Measurements from ENCODE around the gene CRACDL.
A peak's percentile ranks its signal among the peaks of the same experiment; 100 is the strongest.

Gene CRACDL, protein sequence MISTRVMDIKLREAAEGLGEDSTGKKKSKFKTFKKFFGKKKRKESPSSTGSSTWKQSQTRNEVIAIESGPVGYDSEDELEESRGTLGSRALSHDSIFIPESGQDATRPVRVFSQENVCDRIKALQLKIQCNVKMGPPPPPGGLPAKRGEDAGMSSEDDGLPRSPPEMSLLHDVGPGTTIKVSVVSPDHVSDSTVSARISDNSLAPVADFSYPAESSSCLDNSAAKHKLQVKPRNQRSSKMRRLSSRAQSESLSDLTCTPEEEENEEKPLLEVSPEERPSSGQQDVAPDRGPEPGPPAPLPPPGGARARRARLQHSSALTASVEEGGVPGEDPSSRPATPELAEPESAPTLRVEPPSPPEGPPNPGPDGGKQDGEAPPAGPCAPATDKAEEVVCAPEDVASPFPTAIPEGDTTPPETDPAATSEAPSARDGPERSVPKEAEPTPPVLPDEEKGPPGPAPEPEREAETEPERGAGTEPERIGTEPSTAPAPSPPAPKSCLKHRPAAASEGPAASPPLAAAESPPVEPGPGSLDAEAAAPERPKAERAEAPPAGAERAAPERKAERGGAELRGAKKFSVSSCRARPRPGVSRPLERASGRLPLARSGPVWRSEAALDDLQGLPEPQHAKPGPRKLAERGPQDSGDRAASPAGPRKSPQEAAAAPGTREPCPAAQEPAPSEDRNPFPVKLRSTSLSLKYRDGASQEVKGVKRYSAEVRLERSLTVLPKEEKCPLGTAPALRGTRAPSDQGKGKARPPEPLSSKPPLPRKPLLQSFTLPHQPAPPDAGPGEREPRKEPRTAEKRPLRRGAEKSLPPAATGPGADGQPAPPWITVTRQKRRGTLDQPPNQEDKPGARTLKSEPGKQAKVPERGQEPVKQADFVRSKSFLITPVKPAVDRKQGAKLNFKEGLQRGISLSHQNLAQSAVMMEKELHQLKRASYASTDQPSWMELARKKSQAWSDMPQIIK

DNA sequence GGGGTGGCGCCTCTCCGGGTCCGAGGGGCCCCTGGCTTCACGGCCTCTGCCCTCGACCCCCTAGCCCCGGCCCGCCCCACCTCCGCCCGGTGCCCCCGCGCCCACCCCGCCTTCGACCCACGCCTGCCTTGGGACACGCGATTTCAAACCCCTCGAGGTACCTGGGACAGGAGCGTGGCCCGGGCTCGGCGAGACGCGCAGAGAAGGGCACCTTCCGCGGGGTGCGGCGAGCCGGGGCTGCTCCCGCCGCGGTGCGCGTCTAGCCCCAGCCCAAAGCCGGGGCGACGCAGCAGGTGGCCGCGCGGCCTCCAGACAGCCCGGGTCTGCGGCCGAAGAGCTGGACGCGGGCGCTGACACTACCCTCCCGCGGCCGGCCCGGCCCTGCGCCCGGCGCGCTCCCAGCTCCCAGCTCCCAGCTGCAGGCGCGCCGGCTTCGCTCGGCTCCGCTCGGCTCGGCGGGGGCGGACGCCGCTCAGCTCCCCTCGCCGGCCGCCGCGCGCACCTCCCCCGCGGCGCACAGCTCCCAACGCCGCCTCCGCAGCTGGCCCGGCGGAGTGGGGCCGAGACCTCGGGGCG is at the start of gene CRACDL:
Gene CRACDL (minus strand): TSS at position 449 of the 576 bp plus-strand sequence. CDS start 89,425 bp downstream, outside the sequence.
- DNase-seq (ENCODE audit: low read depth in 3 of 3, low spot score in 1 of 3): no peak

GRCh38 chr2:98975611-98976010 is 39.6 kb upstream of the CRACDL start:
- no peak for DNase-seq (ENCODE audit: low read depth in 3 of 3, low spot score in 1 of 3)

DNA sequence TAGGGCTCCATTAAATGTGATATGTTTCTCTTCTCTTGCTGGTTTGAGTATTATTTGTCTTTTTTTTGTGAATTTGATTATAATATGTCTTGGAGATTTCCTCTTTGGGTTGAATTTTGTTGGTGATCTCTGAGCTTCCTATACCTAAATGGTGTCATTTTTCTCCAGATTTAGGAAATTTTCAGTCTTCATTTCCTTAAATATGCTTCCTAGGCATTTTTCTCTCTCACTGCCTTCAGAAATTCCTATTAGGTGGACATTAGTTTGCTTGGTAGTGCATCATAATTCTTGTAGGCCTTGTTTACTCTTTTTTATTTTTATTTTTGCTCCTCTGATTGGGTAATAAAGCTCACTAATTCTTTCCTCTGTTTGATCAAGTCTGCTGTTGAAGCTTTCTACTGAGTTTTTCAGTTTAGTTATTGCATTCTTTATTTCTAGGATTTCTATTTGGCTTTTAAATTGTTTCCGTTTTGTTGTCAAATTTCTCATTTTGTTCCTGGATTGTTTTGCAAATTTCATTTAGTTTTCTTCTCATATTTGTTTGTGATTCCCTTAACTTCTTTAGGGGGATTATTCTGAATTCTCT is 36.6 kb upstream of the CRACDL start:
- no peak for DNase-seq (ENCODE audit: low read depth in 3 of 3, low spot score in 1 of 3)

GRCh38 chr2:98959810-98960507 is 23.9 kb upstream of the CRACDL start:
- DNase-seq (ENCODE audit: low read depth in 3 of 3, low spot score in 1 of 3): no peak

DNA sequence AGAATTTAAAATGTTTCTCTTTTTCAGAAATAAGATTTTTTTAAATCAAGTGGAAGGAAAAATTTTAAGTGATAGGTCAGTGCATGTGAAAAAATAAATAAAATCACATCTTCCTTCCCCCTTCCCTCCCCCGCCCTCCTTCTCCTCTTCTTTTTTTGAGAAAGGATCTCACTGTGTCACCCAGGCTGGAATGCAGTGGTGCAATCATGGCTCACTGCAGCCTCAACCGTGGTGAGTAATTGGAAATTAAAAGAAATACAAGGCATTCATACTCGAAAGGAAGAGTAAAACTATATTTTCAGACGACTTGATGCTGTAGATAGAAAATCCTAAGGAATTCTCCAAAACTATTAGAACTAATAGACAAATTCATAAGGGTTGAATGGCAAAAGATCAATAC is 16.9 kb upstream of the CRACDL start:
- no peak for DNase-seq (ENCODE audit: low read depth in 3 of 3, low spot score in 1 of 3)

GRCh38 chr2:98948956-98949739 is 13.1 kb upstream of the CRACDL start:
- DNase-seq (ENCODE audit: low read depth in 3 of 3, low spot score in 1 of 3): no peak

- DNase-seq (ENCODE audit: low read depth in 3 of 3, low spot score in 1 of 3): no peak
Observed at GRCh38 chr2:98947554-98947953, 11.5 kb upstream of the CRACDL start.

DNA sequence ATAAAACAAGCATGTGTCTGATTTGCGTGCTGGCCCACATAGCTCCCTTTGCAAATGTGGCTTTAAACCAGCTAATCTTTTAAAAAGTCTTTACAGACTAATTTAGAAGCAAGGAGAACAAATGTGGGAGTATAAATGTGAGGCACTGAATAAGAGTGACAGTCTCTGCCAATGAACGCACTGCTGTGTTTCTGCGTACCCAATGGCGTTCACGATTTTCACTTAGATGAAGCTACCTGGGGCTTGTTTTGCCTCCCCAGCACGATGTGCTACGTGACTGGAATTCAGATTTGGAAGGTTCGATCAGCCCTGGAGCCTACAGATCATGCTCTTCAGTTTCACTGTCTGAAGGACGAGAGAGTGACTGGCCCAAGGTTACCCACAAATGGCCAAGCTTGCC is 10.8 kb upstream of the CRACDL start:
- no peak for DNase-seq (ENCODE audit: low read depth in 3 of 3, low spot score in 1 of 3)

DNA sequence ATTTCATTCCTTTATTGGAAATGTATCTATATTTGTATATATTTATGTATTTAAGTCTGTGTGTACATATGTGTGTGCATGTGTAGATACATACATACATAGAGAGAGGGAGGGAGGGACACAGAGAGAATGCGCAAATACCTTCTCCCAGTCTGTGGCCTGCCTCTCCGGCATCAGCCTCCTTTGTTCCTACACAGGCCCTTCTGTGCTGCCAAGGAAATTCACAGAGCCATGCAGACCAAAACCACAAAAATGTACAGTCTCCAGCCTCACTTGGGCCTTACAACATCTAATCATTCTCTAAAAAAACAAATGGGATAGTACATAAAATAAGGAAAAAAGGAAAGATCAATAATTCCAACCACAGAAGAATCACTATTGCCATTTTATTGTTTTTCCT is 8.8 kb upstream of the CRACDL start:
- DNase-seq (ENCODE audit: low read depth in 3 of 3, low spot score in 1 of 3): no peak

- no peak for DNase-seq (ENCODE audit: low read depth in 3 of 3, low spot score in 1 of 3)
Observed at GRCh38 chr2:98940102-98940501, 4.1 kb upstream of the CRACDL start.

DNA sequence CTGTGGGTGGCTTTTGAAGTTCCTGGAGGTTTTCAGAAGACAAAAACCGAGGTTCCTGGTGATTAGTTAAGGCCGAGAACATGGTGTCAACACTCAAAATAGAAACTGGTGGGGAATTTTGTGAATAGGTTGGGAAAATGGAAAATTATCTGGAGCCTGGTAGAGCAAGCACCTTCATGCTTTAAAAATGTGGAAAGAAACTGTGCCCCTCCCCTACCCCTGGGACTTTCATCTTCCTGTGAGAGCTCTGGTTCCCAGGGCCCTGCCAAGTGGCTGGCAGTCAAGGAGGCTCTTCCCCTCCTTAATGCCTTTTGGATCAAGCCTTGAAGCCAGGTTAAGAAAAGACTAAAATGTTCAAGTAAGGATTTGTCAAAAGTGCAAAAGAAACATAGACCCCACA is 1.9 kb upstream of the CRACDL start:
- no peak for DNase-seq (ENCODE audit: low read depth in 3 of 3, low spot score in 1 of 3)

GRCh38 chr2:98936353-98937351 is 627 bp upstream of the CRACDL start:
- DNase-seq (ENCODE audit: low read depth in 3 of 3, low spot score in 1 of 3): peak in 1 of 3 donors; percentile 11

DNA sequence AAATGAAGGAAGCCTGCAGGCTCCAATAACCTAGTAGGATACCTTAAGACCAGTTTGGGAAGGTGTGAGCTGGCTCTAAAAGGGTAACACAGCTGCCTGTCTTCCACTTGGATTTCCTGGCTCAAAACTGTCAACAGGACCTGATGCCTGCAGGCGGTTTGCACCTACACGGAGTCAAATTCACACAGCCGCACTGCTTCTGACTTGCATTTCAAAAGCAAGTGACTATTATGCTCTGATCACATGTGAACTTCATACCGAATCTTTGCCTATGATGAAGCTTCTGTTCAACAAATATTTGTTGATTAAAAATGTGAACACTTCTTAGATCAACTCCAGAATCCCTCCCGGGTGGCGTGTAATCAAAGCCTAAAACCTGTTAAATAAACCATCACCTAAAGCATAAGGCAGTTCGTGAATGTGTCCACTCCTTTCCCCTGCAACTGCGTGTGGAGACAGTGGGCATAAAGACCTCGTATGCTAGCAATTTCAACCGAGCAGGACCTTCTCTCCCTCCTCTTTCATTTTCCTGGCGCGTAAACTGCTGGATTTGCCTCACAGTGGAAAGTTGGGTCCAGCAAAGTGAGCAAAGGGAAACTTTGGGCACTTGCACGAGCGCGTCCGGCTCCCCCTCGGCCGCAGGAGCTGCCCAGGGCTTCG is 784 bp downstream of the CRACDL start:
- no peak for DNase-seq (ENCODE audit: low read depth in 3 of 3, low spot score in 1 of 3)

DNA sequence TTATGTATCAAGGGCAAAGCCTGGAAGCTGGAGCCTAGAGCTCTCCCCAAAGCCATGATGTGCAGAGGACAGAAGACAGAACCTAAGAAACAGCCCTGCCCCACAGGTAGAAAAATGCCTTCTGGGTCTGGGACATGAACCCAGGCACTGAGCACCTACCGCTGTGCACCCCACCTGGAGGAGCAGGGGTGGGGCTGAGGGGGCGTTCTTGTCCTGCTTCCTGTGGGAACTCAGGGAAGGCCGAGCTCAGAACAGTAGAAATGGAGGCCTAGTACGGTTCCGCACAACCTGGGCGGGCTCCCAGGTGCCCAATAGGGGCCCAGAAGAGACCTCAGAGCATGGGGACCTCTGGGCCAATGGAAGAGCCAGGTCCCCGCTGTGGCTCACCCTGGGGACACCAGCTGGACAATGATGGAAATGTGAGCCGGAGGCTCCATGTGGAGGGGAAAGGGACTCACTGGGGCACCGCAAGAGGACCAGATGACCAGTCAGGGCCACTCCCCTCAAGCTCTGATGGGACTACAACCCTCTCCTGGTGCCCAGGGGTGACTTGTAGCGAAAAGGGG is 3.2 kb downstream of the CRACDL start:
- DNase-seq (ENCODE audit: low read depth in 3 of 3, low spot score in 1 of 3): no peak

GRCh38 chr2:98932164-98932563 is 3.9 kb downstream of the CRACDL start:
- DNase-seq (ENCODE audit: low read depth in 3 of 3, low spot score in 1 of 3): no peak

DNA sequence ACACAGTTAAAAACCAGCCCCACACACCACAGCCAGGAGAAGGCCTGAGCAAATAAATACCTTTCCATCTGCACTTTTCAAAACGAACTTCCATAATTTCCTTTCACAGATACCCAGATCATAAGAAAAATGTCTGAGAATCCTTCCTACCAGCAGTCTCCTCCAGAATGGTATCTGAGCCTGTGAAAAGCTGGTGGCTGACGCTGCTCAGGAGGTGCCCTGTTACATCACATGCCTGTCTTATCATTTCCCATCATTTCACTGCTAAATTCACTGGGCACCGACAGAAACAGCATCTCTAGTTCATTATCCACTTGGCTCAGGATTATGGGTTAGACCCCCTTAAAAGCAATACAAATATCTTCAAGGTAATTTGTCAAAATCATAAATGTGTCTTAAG is 4.4 kb downstream of the CRACDL start:
- no peak for DNase-seq (ENCODE audit: low read depth in 3 of 3, low spot score in 1 of 3)

GRCh38 chr2:98929920-98930319 is 6.1 kb downstream of the CRACDL start:
- no peak for DNase-seq (ENCODE audit: low read depth in 3 of 3, low spot score in 1 of 3)

DNA sequence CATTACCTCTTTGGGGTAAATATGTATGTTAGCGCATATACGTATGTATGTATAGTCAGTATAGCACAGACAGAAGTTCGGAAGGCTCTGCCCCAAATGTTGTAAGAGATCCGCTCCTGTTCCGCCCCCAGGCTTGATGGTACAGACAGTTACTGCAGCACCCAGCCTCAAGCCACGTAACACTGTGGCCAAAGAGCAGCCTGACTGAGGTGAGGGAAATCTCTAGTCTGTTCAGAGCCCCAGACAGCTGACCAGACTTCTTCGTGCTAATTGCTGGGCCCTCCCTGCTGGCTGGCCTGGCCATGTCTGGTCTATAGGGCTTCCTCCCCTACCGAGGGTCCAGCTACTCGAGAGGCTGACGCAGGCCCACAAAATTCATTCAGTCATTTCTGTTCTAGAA is 7.8 kb downstream of the CRACDL start:
- no peak for DNase-seq (ENCODE audit: low read depth in 3 of 3, low spot score in 1 of 3)
